Measurements from ENCODE around the gene USP13.
"Not testable (repeated sequence)": the region's sequence is repeated elsewhere in the genome, so short reads cannot be mapped to it uniquely, and the experiment has no call there.

Gene USP13

GRCh38 chr3:179771797-179772196, 119.0 kb downstream of the USP13 start:
- no peaks in the 10 kb centered on the region for H3K27me3 ChIP-seq (ENCODE audit: insufficient read depth, insufficient read length)
- TF ChIP-seq YY1 (IDR thresholded peaks at IDR 0.05; ENCODE audit: insufficient read depth, insufficient read length) (no peak), SUZ12 (IDR thresholded peaks at IDR 0.05; ENCODE audit: extremely low read depth, insufficient read depth, insufficient read length) (no peak), ZNF274 (IDR thresholded peaks at IDR 0.05; ENCODE audit: low read depth, low read length) (no peak)
- peaks cover 32% of the 10 kb centered on the region for H3K9me3 ChIP-seq (ENCODE audit: insufficient read depth, low read length)
- H3K9ac ChIP-seq (ENCODE audit: insufficient read length, low read depth) = no peak overlapping the region
- H3K36me3 ChIP-seq (ENCODE audit: insufficient read depth, insufficient read length, low read length) = peaks cover 32% of the 10 kb centered on the region
- no peaks in the 10 kb centered on the region for H3K4me1 ChIP-seq (ENCODE audit: insufficient read depth, insufficient read length)
- DNase-seq (ENCODE audit: low read depth, low spot score) = no peak
- H3K4me3 ChIP-seq (ENCODE audit: insufficient read length, low read depth) = no peak overlapping the region

- no peaks in the 10 kb centered on the region for H3K27me3 ChIP-seq (ENCODE audit: insufficient read depth, insufficient read length)
- TF ChIP-seq ZNF274 (IDR thresholded peaks at IDR 0.05; ENCODE audit: low read depth, low read length) (no peak), SUZ12 (IDR thresholded peaks at IDR 0.05; ENCODE audit: extremely low read depth, insufficient read depth, insufficient read length) (no peak)
- H3K9me3 ChIP-seq (ENCODE audit: insufficient read depth, low read length) = peaks cover 36% of the 10 kb centered on the region
- H3K4me1 ChIP-seq (ENCODE audit: insufficient read depth, insufficient read length) = no peaks in the 10 kb centered on the region
- H3K4me3 ChIP-seq (ENCODE audit: insufficient read length, low read depth) = no peak overlapping the region
- H3K9ac ChIP-seq (ENCODE audit: insufficient read length, low read depth) = no peak overlapping the region
- no peak for DNase-seq (ENCODE audit: low read depth, low spot score)
- peaks cover 27% of the 10 kb centered on the region for H3K36me3 ChIP-seq (ENCODE audit: insufficient read depth, insufficient read length, low read length)
Measured at GRCh38 chr3:179772297-179772696, 119.5 kb downstream of the USP13 start.

GRCh38 chr3:179775416-179776122, 122.7 kb downstream of the USP13 start:
- no peaks in the 10 kb centered on the region for H3K4me1 ChIP-seq (ENCODE audit: insufficient read depth, insufficient read length)
- H3K9me3 ChIP-seq (ENCODE audit: insufficient read depth, low read length) = peaks cover 36% of the 10 kb centered on the region
- no peak overlapping the region for H3K4me3 ChIP-seq (ENCODE audit: insufficient read length, low read depth)
- H3K27me3 ChIP-seq (ENCODE audit: insufficient read depth, insufficient read length) = no peaks in the 10 kb centered on the region
- H3K36me3 ChIP-seq (ENCODE audit: insufficient read depth, insufficient read length, low read length) = peaks cover 26% of the 10 kb centered on the region
- TF ChIP-seq SUZ12 (IDR thresholded peaks at IDR 0.05; ENCODE audit: extremely low read depth, insufficient read depth, insufficient read length) = no peak
- H3K9ac ChIP-seq (ENCODE audit: insufficient read length, low read depth) = no peak overlapping the region
- no peak for DNase-seq (ENCODE audit: low read depth, low spot score)

- peaks cover 37% of the 10 kb centered on the region for H3K36me3 ChIP-seq (ENCODE audit: insufficient read depth, insufficient read length, low read length)
- not testable (repeated sequence) for H3K4me3 ChIP-seq (ENCODE audit: insufficient read length, low read depth); DNase-seq (ENCODE audit: low read depth, low spot score); H3K9me3 ChIP-seq (ENCODE audit: insufficient read depth, low read length); H3K9ac ChIP-seq (ENCODE audit: insufficient read length, low read depth); H3K4me1 ChIP-seq (ENCODE audit: insufficient read depth, insufficient read length); H3K27me3 ChIP-seq (ENCODE audit: insufficient read depth, insufficient read length)
Measured at GRCh38 chr3:179782841-179783240, 130.0 kb downstream of the USP13 start.

GRCh38 chr3:179788996-179789395, 136.2 kb downstream of the USP13 start:
- DNase-seq (ENCODE audit: low read depth, low spot score) = no peak
- peaks cover 7% of the 10 kb centered on the region for H3K36me3 ChIP-seq (ENCODE audit: insufficient read depth, insufficient read length, low read length)
- H3K4me1 ChIP-seq (ENCODE audit: insufficient read depth, insufficient read length) = no peaks in the 10 kb centered on the region
- no peaks in the 10 kb centered on the region for H3K27me3 ChIP-seq (ENCODE audit: insufficient read depth, insufficient read length)
- no peaks in the 10 kb centered on the region; the same call in 1 of the 2 replicates for H3K9me3 ChIP-seq (ENCODE audit: insufficient read depth, low read length)
- H3K4me3 ChIP-seq (ENCODE audit: insufficient read length, low read depth) = no peak overlapping the region
- TF ChIP-seq ZNF274 (IDR thresholded peaks at IDR 0.05; ENCODE audit: low read depth, low read length) = no peak
- no peak for TF ChIP-seq YY1 (IDR thresholded peaks at IDR 0.05; ENCODE audit: insufficient read depth, insufficient read length)
- TF ChIP-seq SUZ12 (IDR thresholded peaks at IDR 0.05; ENCODE audit: extremely low read depth, insufficient read depth, insufficient read length) = no peak
- no peak overlapping the region for H3K9ac ChIP-seq (ENCODE audit: insufficient read length, low read depth)

GRCh38 chr3:179791793-179792192, 139.0 kb downstream of the USP13 start:
- no peaks in the 10 kb centered on the region for H3K4me1 ChIP-seq (ENCODE audit: insufficient read depth, insufficient read length)
- no peaks in the 10 kb centered on the region for H3K27me3 ChIP-seq (ENCODE audit: insufficient read depth, insufficient read length)
- H3K9ac ChIP-seq (ENCODE audit: insufficient read length, low read depth) = no peak overlapping the region
- no peak overlapping the region for H3K4me3 ChIP-seq (ENCODE audit: insufficient read length, low read depth)
- H3K36me3 ChIP-seq (ENCODE audit: insufficient read depth, insufficient read length, low read length) = no peaks in the 10 kb centered on the region
- H3K9me3 ChIP-seq (ENCODE audit: insufficient read depth, low read length) = no peaks in the 10 kb centered on the region; the same call in 1 of the 2 replicates
- no peak for DNase-seq (ENCODE audit: low read depth, low spot score)
- TF ChIP-seq YY1 (IDR thresholded peaks at IDR 0.05; ENCODE audit: insufficient read depth, insufficient read length) = no peak
- TF ChIP-seq SUZ12 (IDR thresholded peaks at IDR 0.05; ENCODE audit: extremely low read depth, insufficient read depth, insufficient read length) = no peak
- no peak for TF ChIP-seq ZNF274 (IDR thresholded peaks at IDR 0.05; ENCODE audit: low read depth, low read length)

GRCh38 chr3:179794355-179794754, 141.5 kb downstream of the USP13 start:
- H3K9me3 ChIP-seq (ENCODE audit: insufficient read depth, low read length) = no peaks in the 10 kb centered on the region
- H3K4me1 ChIP-seq (ENCODE audit: insufficient read depth, insufficient read length) = no peaks in the 10 kb centered on the region
- TF ChIP-seq ZNF274 (IDR thresholded peaks at IDR 0.05; ENCODE audit: low read depth, low read length) (no peak), YY1 (IDR thresholded peaks at IDR 0.05; ENCODE audit: insufficient read depth, insufficient read length) (no peak), SUZ12 (IDR thresholded peaks at IDR 0.05; ENCODE audit: extremely low read depth, insufficient read depth, insufficient read length) (no peak)
- no peak overlapping the region for H3K9ac ChIP-seq (ENCODE audit: insufficient read length, low read depth)
- DNase-seq (ENCODE audit: low read depth, low spot score) = no peak
- no peaks in the 10 kb centered on the region for H3K36me3 ChIP-seq (ENCODE audit: insufficient read depth, insufficient read length, low read length)
- no peak overlapping the region for H3K4me3 ChIP-seq (ENCODE audit: insufficient read length, low read depth)
- H3K27me3 ChIP-seq (ENCODE audit: insufficient read depth, insufficient read length) = no peaks in the 10 kb centered on the region

GRCh38 chr3:179796421-179796820, 143.6 kb downstream of the USP13 start:
- H3K36me3 ChIP-seq (ENCODE audit: insufficient read depth, insufficient read length, low read length) = no peaks in the 10 kb centered on the region
- H3K27me3 ChIP-seq (ENCODE audit: insufficient read depth, insufficient read length) = no peaks in the 10 kb centered on the region
- no peak for DNase-seq (ENCODE audit: low read depth, low spot score)
- H3K9ac ChIP-seq (ENCODE audit: insufficient read length, low read depth) = no peak overlapping the region
- no peak overlapping the region for H3K4me3 ChIP-seq (ENCODE audit: insufficient read length, low read depth)
- H3K9me3 ChIP-seq (ENCODE audit: insufficient read depth, low read length) = no peaks in the 10 kb centered on the region
- no peak for TF ChIP-seq SUZ12 (IDR thresholded peaks at IDR 0.05; ENCODE audit: extremely low read depth, insufficient read depth, insufficient read length)
- no peak for TF ChIP-seq YY1 (IDR thresholded peaks at IDR 0.05; ENCODE audit: insufficient read depth, insufficient read length)
- no peak for TF ChIP-seq ZNF274 (IDR thresholded peaks at IDR 0.05; ENCODE audit: low read depth, low read length)
- no peaks in the 10 kb centered on the region for H3K4me1 ChIP-seq (ENCODE audit: insufficient read depth, insufficient read length)
